Right lobe of liver (tissue), 4 donors: ENCODE results near the gene IL22RA1.

Experiments used
- POLR2A ChIP-seq: fragments of 450-650 bp; IDR thresholded peaks from one replicate; pipeline ENCODE4 v1.6.1; 2017; ENCODE audit warnings: antibody characterized with exemption, mild to moderate bottlenecking
- TF ChIP-seq, protein P1 (sequence below), 4 donors: fragments of 200-600 bp in 3 of 4; fragments of 450-650 bp in 1 of 4; IDR thresholded peaks; one replicate each; pipeline versions ENCODE4 v1.5.1 to v1.8.0; 2016 to 2022; ENCODE audit warnings: antibody characterized with exemption in 4 of 4, mild to moderate bottlenecking in 2 of 4
- donor health status: DM: no; HTN: no; CAD: no.
- donor health status: DM: no; HTN: no; CAD: no.
- donor health status: DM: no; HTN: yes; CAD: no.

DNA sequence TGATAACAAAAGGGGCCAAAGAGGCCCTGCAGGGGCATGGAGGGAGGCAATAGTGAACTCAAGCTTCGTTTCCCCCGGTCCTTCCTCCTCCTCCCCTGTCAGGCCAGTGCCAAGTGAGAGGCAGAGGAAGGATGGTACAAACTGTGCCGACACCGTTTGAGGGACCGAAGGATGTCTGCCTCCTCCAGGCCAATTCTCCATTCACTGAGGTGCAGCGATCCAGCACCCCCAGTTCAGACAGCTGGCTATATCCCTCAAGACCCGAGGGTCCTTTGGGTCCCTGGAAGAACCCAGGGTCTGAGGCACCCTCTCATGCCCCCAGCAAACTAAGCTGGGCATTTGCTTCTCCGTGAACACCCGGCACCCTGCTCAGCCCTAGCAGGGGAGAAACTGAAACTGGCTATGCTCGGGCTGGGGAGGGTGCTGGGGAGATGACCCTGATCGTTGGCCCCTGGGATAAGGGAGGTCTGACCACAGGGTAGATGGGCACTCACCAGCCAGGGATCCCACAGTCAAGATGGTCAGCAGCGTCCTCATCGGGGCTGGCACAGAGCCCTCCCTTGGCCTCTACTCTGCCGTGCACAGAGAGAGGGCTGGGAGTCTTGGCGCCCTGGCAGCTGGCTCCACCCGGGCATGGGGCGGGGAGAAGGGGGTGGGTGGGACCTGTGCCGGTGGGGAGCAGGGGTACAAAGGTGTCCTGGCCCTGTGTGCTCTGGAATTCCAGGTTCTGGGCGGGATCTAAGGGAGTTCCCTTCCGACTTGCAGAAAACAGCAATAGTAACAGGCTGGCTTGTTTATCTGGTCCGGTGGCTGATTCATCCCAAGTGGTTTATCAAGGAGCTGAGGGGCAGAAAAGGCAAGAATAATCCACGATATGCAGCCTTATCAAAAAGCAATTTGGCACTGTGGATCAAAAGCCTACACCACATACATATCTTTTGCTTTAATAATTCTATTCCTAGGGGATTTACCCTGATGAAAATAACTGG lies at the start of gene IL22RA1:
- TF ChIP-seq, protein P1, sequence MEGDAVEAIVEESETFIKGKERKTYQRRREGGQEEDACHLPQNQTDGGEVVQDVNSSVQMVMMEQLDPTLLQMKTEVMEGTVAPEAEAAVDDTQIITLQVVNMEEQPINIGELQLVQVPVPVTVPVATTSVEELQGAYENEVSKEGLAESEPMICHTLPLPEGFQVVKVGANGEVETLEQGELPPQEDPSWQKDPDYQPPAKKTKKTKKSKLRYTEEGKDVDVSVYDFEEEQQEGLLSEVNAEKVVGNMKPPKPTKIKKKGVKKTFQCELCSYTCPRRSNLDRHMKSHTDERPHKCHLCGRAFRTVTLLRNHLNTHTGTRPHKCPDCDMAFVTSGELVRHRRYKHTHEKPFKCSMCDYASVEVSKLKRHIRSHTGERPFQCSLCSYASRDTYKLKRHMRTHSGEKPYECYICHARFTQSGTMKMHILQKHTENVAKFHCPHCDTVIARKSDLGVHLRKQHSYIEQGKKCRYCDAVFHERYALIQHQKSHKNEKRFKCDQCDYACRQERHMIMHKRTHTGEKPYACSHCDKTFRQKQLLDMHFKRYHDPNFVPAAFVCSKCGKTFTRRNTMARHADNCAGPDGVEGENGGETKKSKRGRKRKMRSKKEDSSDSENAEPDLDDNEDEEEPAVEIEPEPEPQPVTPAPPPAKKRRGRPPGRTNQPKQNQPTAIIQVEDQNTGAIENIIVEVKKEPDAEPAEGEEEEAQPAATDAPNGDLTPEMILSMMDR (IDR thresholded peaks at IDR 0.05), result no peak
- TF ChIP-seq POLR2A, result no peak
